ENCODE data around the gene FLNB. TPM values are rescaled to one million over a fixed set of nuclear protein-coding genes. Genes with fewer than 3 reads are reported as not detected.

Gene FLNB
- polyA plus RNA-seq, 3 donors = 0.47 to 4.0 (median 2.1) TPM

DNA sequence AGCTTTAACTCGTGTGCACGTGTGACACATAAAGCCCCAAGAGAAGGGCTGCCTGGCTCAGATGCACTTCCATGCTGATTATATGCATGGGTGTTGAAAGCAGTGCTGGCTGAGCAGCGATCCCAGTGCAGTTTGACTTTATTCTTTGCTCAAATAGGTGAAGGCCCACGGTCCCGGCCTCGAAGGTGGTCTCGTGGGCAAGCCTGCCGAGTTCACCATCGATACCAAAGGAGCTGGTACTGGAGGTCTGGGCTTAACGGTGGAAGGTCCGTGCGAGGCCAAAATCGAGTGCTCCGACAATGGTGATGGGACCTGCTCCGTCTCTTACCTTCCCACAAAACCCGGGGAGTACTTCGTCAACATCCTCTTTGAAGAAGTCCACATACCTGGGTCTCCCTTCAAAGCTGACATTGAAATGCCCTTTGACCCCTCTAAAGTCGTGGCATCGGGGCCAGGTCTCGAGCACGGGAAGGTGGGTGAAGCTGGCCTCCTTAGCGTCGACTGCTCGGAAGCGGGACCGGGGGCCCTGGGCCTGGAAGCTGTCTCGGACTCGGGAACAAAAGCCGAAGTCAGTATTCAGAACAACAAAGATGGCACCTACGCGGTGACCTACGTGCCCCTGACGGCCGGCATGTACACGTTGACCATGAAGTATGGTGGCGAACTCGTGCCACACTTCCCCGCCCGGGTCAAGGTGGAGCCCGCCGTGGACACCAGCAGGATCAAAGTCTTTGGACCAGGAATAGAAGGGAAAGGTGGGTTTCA lies 114.9 kb downstream of the FLNB start:
- Histone ChIP-seq H3K4me3 (replicated peaks in 1 of 3; ENCODE audit: low read depth in 2 of 3, low read length in 3 of 3) (no peak overlapping the region), H3K9ac (ENCODE audit: insufficient read depth, low read length, poor library complexity, severe bottlenecking) (no peak overlapping the region), H4K20me1 (ENCODE audit: insufficient read depth, low read length) (no peaks in the 10 kb centered on the region), H3K27me3 (ENCODE audit: control insufficient read depth in 2 of 2, insufficient read depth in 2 of 2, low read length in 2 of 2) (no peaks in the 10 kb centered on the region), H3K27ac (ENCODE audit: low read depth in 1 of 2, low read length in 2 of 2) (no peak overlapping the region), H2AFZ (ENCODE audit: insufficient read depth, low read depth, low read length, poor library complexity, severe bottlenecking) (no peak overlapping the region), H3K4me1 (ENCODE audit: control insufficient read depth in 1 of 2, insufficient read depth in 2 of 2, low read length in 2 of 2) (peaks cover 6 to 10% of the 10 kb centered on the region in 2 donors), H3K9me3 (replicated peaks in 1 of 2; ENCODE audit: control insufficient read depth in 1 of 2, insufficient read depth in 1 of 2, low read length in 2 of 2) (no peaks in the 10 kb centered on the region), H3K79me2 (ENCODE audit: insufficient read depth, low read length) (no peaks in the 10 kb centered on the region), H3K36me3 (replicated peaks in 1 of 2; ENCODE audit: control insufficient read depth in 1 of 2, insufficient read depth in 2 of 2, low read length in 2 of 2) (peaks cover 30 to 81% of the 10 kb centered on the region in 2 donors), H3K4me2 (replicated peaks; ENCODE audit: extremely low read depth, low read length, poor library complexity, severe bottlenecking) (no peak overlapping the region)
- WGBS (ENCODE audit: insufficient coverage) = 98% methylated on average over 40 of the region's 41 CpGs
- no peak for DNase-seq
- Mint-ChIP-seq H3K4me3 (no peak overlapping the region), H3K27me3 (ENCODE audit: low read depth in 3 of 3) (peaks cover 0 to 1% (median 0%) of the 10 kb centered on the region in 3 donors), H3K9me3 (no peaks in the 10 kb centered on the region), H3K4me1 (peaks cover 10% of the 10 kb centered on the region), H3K27ac (peak overlapping the region in 2 of 7 donors; percentile 58 to 73), H3K36me3 (peaks cover 68 to 84% of the 10 kb centered on the region in 2 donors)
- intact Hi-C loops (cut with micrococcal nuclease) = no loop called here
- no peak for TF ChIP-seq CTCF (IDR thresholded peaks at IDR 0.05)

DNA sequence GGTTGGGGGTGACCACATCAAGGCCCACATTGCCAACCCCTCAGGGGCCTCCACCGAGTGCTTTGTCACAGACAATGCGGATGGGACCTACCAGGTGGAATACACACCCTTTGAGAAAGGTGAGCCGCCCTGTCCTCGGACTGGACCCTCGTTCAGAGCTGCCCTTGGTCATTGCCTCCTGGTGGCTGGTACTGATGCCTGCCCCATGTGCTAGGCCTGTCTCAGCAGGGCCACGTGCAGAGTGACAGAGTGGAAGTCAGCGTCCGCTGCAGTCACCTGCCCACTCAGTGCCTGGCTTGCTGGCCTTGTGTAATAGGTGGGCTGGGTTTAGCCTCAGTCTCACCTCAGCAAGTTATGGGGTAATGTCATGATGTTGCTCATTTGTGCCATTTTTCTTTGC lies 116.2 kb downstream of the FLNB start:
- no peak for DNase-seq
- peaks cover 0 to 1% (median 0%) of the 10 kb centered on the region in 3 donors for H3K27me3 Mint-ChIP-seq (ENCODE audit: low read depth in 3 of 3)
- no peak overlapping the region for H3K9ac ChIP-seq (ENCODE audit: insufficient read depth, low read length, poor library complexity, severe bottlenecking)
- H3K4me1 ChIP-seq (ENCODE audit: control insufficient read depth in 1 of 2, insufficient read depth in 2 of 2, low read length in 2 of 2) = peaks cover 6 to 10% of the 10 kb centered on the region in 2 donors
- H2AFZ ChIP-seq (ENCODE audit: insufficient read depth, low read depth, low read length, poor library complexity, severe bottlenecking) = no peak overlapping the region
- no peak overlapping the region for H3K4me3 Mint-ChIP-seq
- 97% methylated on average over 6 of the region's 8 CpGs for WGBS (ENCODE audit: insufficient coverage)
- H3K27ac Mint-ChIP-seq = peak overlapping the region in 1 of 7 donors; percentile 10
- H3K4me2 ChIP-seq (replicated peaks; ENCODE audit: extremely low read depth, low read length, poor library complexity, severe bottlenecking) = no peak overlapping the region
- H3K4me3 ChIP-seq (replicated peaks in 1 of 3; ENCODE audit: low read depth in 2 of 3, low read length in 3 of 3) = no peak overlapping the region
- H3K27me3 ChIP-seq (ENCODE audit: control insufficient read depth in 2 of 2, insufficient read depth in 2 of 2, low read length in 2 of 2) = no peaks in the 10 kb centered on the region
- intact Hi-C loops (cut with micrococcal nuclease) = no loop called here
- H3K9me3 Mint-ChIP-seq = no peaks in the 10 kb centered on the region
- H3K36me3 Mint-ChIP-seq = peaks cover 72 to 84% of the 10 kb centered on the region in 2 donors
- peaks cover 10% of the 10 kb centered on the region for H3K4me1 Mint-ChIP-seq
- H3K9me3 ChIP-seq (replicated peaks in 1 of 2; ENCODE audit: control insufficient read depth in 1 of 2, insufficient read depth in 1 of 2, low read length in 2 of 2) = no peaks in the 10 kb centered on the region
- no peaks in the 10 kb centered on the region for H4K20me1 ChIP-seq (ENCODE audit: insufficient read depth, low read length)
- H3K79me2 ChIP-seq (ENCODE audit: insufficient read depth, low read length) = no peaks in the 10 kb centered on the region
- TF ChIP-seq CTCF (IDR thresholded peaks at IDR 0.05) = no peak
- peaks cover 30 to 81% of the 10 kb centered on the region in 2 donors for H3K36me3 ChIP-seq (replicated peaks in 1 of 2; ENCODE audit: control insufficient read depth in 1 of 2, insufficient read depth in 2 of 2, low read length in 2 of 2)
- H3K27ac ChIP-seq (ENCODE audit: low read depth in 1 of 2, low read length in 2 of 2) = no peak overlapping the region
